BJ (cell line): Measurements from ENCODE around the gene PMCH. TPM values are rescaled to one million over a fixed set of nuclear protein-coding genes. Genes with fewer than 3 reads are reported as not detected.
"Not testable (repeated sequence)": the region's sequence is repeated elsewhere in the genome, so short reads cannot be mapped to it uniquely, and the experiment has no call there.

Experiments
- CTCF ChIA-PET: fragments of 350-600 bp; formaldehyde crosslinking; extraction: SDS; loops from one replicate; lab custom pipeline; 2021; ENCODE audit warnings: antibody characterized with exemption, inconsistent platforms; lab: Yijun Ruan, JAX
- POLR2A ChIA-PET: fragments of 300-600 bp; sonication (Branson Sonifier 250); formaldehyde crosslinking; extraction: SDS; loops from one replicate; lab custom pipeline; 2021; ENCODE audit warnings: antibody characterized with exemption; lab: Charles Lee
- DNase-seq: peaks from one replicate; pipeline ENCODE4 v3.0.0-alpha.2; 2011; ENCODE audit warnings: low read depth
- H3K27me3 ChIP-seq: 2 replicates; pipeline ENCODE4 v1.6.0; 2011; ENCODE audit warnings: low read length; ENCODE audit not compliant: control insufficient read depth, insufficient read depth
- H3K36me3 ChIP-seq: 2 replicates; pipeline ENCODE4 v1.5.1; 2011; ENCODE audit warnings: low read length; ENCODE audit not compliant: control insufficient read depth, insufficient read depth
- H3K4me3 ChIP-seq: 2 replicates; pipeline ENCODE4 v1.5.1; 2011; ENCODE audit warnings: low read depth, mild to moderate bottlenecking, control low read depth, low read length
- polyA plus RNA-seq: library from polyadenylated mRNA; depleted of rRNA; stranded (reverse); fragments of >200 nt; gene quantifications from 2 replicates; pipeline ENCODE4 v1.2.3, GENCODE V29; 2011
- TF ChIP-seq, protein P1 (sequence below): IDR thresholded peaks from 2 replicates; pipeline ENCODE4 v1.5.1; 2011; ENCODE audit warnings: low read depth, mild to moderate bottlenecking, control low read depth, inconsistent platforms, low read length, moderate library complexity; ENCODE audit not compliant: insufficient read depth

PMCH gene
- polyA plus RNA-seq, 1 experiment: not detected

- POLR2A ChIA-PET: no interaction called here
- TF ChIP-seq, protein P1, sequence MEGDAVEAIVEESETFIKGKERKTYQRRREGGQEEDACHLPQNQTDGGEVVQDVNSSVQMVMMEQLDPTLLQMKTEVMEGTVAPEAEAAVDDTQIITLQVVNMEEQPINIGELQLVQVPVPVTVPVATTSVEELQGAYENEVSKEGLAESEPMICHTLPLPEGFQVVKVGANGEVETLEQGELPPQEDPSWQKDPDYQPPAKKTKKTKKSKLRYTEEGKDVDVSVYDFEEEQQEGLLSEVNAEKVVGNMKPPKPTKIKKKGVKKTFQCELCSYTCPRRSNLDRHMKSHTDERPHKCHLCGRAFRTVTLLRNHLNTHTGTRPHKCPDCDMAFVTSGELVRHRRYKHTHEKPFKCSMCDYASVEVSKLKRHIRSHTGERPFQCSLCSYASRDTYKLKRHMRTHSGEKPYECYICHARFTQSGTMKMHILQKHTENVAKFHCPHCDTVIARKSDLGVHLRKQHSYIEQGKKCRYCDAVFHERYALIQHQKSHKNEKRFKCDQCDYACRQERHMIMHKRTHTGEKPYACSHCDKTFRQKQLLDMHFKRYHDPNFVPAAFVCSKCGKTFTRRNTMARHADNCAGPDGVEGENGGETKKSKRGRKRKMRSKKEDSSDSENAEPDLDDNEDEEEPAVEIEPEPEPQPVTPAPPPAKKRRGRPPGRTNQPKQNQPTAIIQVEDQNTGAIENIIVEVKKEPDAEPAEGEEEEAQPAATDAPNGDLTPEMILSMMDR: no peak
- CTCF ChIA-PET: interaction anchor here (0.8 to 1.4 kb wide), 3 partner anchors 312 to 597 kb away, joined by 3 to 7 read pairs (median 3); no protein-coding TSS in a partner anchor
- no peaks in the 10 kb centered on the region for H3K27me3 ChIP-seq
- no peaks in the 10 kb centered on the region for H3K36me3 ChIP-seq
- H3K4me3 ChIP-seq: no peak overlapping the region
- peak; percentile 52 for DNase-seq
Observed at GRCh38 chr12:102172436-102172835, 25.2 kb downstream of the PMCH start.

- ChIA-PET CTCF (interaction anchor here (0.8 to 1.5 kb wide), 4 partner anchors 312 to 597 kb away, joined by 3 to 7 read pairs (median 3); no protein-coding TSS in a partner anchor), POLR2A (interaction anchor here (0.6 kb wide), 1 partner anchor 308 kb away, joined by 3 read pairs; no protein-coding TSS in a partner anchor)
- Histone ChIP-seq H3K27me3 (no peaks in the 10 kb centered on the region), H3K4me3 (no peak overlapping the region), H3K36me3 (no peaks in the 10 kb centered on the region)
- no peak for DNase-seq
- TF ChIP-seq, protein P1: no peak
Observed at GRCh38 chr12:102171951-102172350, 25.7 kb downstream of the PMCH start.

GRCh38 chr12:102169922-102170621 lies 27.6 kb downstream of the PMCH start:
- POLR2A ChIA-PET: interaction anchor here (0.6 kb wide), 1 partner anchor 10 kb away, joined by 7 read pairs; no protein-coding TSS in a partner anchor
- H3K36me3 ChIP-seq: no peaks in the 10 kb centered on the region
- no peaks in the 10 kb centered on the region for H3K27me3 ChIP-seq
- CTCF ChIA-PET: interaction anchor here (0.6 to 2.5 kb wide), 17 partner anchors 8 to 1237 kb away, joined by 3 to 13 read pairs (median 4); no protein-coding TSS in a partner anchor
- no peak overlapping the region for H3K4me3 ChIP-seq
- DNase-seq: no peak
- TF ChIP-seq, protein P1: peak; percentile 73

DNA sequence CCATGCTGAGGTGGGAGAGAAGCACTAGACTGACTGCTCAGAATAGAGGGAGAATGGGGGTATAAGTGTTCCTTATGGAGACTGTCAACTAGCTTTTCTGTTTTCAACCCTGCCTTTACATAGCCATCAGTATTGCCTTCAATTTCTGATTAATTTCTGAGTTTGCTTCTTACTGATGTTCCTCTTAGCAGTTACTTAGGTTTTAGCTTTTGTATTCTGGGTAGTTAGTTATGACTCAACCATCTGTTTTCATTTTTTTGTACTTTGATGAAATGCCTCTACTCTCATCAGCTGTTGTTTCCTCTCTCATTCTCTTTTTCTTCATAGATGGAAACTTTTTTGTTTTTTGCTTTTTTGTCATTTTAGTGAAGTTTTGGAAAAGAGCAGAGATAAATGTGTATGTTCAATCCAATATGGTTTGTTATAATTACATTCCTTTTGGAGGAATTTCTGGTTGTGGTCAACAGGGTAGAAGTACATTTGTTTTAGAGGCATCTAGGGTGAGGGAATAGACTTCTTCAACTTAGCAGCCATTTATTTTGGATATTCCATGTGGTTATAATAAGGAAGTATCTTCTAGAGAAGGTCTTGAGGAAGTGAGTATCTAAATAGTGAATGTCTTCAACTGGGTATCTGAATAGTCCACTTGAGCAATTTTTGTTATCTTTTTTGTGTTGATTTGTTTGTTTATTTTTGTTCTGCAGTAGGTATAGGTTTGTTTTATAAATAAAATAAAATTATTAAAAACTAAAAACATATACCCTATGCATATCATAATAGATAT lies 29.6 kb downstream of the PMCH start:
- no peak for DNase-seq
- TF ChIP-seq, protein P1: no peak
- Histone ChIP-seq H3K36me3 (no peaks in the 10 kb centered on the region), H3K27me3 (no peaks in the 10 kb centered on the region), H3K4me3 (no peak overlapping the region)
- ChIA-PET POLR2A (no interaction called here), CTCF (interaction anchor here (0.9 to 2.5 kb wide), 5 partner anchors 10 to 649 kb away, joined by 3 to 13 read pairs (median 4); no protein-coding TSS in a partner anchor)

DNA sequence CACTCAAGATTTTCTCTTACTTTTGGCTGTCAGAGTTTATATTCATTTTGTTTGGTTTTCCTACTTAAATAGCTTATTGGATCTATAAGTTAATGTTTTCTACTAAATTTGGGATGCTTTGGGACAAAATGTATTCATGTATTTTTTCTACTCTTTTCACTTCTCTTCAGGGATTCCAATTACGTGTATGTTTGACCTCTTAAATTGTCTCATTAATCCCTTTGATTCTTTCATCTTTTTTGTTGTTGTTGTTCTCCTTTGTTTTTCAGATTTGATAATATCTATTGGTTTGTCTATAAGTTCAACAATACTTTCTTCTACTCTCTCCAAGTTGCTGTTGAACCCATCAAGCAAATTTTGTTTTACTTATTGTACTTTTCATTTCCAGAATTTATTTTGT lies 34.2 kb downstream of the PMCH start:
- Histone ChIP-seq H3K4me3 (no peak overlapping the region), H3K36me3 (no peaks in the 10 kb centered on the region), H3K27me3 (no peaks in the 10 kb centered on the region)
- TF ChIP-seq, protein P1: no peak
- CTCF ChIA-PET: no interaction called here
- POLR2A ChIA-PET: interaction anchor here (0.7 kb wide), 1 partner anchor 33 kb away, joined by 4 read pairs; no protein-coding TSS in a partner anchor
- no peak for DNase-seq

GRCh38 chr12:102155206-102155605 lies 42.4 kb downstream of the PMCH start:
- H3K36me3 ChIP-seq, H3K4me3 ChIP-seq, POLR2A ChIA-PET, H3K27me3 ChIP-seq, DNase-seq, CTCF ChIA-PET: not testable (repeated sequence)

DNA sequence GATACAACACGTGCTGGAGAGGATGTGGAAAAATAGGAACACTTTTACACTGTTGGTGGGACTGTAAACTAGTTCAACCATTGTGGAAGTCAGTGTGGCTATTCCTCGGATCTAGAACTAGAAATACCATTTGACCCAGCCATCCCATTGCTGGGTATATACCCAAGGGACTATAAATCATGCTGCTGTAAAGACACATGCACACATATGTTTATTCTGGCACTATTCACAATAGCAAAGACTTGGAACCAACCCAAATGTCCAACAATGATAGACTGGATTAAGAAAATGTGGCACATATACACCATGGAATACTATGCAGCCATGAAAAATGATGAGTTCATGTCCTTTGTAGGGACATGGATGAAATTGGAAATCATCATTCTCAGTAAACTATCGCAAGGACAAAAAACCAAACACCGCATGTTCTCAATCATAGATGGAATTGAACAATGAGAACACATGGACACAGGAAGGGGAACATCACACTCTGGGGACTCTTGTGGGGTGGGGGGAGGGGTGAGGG lies 50.5 kb downstream of the PMCH start:
- H3K36me3 ChIP-seq, H3K4me3 ChIP-seq, CTCF ChIA-PET, POLR2A ChIA-PET, DNase-seq, H3K27me3 ChIP-seq: not testable (repeated sequence)
